Lower lobe of right lung (tissue), 2 donors: Measurements from ENCODE around the gene FSTL3. TPM values are rescaled to one million over a fixed set of nuclear protein-coding genes. Genes with fewer than 3 reads are reported as not detected.

Experiments
- ATAC-seq, 2 donors: fragments of 200-7000 bp; cut with Tn5 transposase; one replicate each; pipeline ENCODE4 v1.9.1; 2020 to 2022; ENCODE audit warnings: mild to moderate bottlenecking in 2 of 2, moderate library complexity in 2 of 2
- DNase-seq: peaks from one replicate; pipeline ENCODE4 v3.0.0-alpha.2; 2020
- H3K27ac ChIP-seq: fragments of 200-600 bp; one replicate; pipeline ENCODE4 v1.8.0; 2022
- H3K27me3 ChIP-seq: fragments of 200-600 bp; one replicate; pipeline ENCODE4 v1.8.0; 2022; ENCODE audit warnings: low read depth
- H3K36me3 ChIP-seq: fragments of 200-600 bp; one replicate; pipeline ENCODE4 v1.8.0; 2022; ENCODE audit warnings: mild to moderate bottlenecking
- H3K4me1 ChIP-seq: fragments of 200-600 bp; one replicate; pipeline ENCODE4 v1.8.0; 2022
- H3K4me3 ChIP-seq: fragments of 200-600 bp; one replicate; pipeline ENCODE4 v1.8.0; 2022; ENCODE audit warnings: mild to moderate bottlenecking
- H3K9me3 ChIP-seq: fragments of 200-600 bp; one replicate; pipeline ENCODE4 v1.8.0; 2022
- intact Hi-C: fragments of 100-400 bp; cut with DNase I; formaldehyde crosslinking; loops from one replicate; pipeline ENCODE4 v1.11.0; 2022
- total RNA-seq: library from RNA; stranded (reverse); fragmentation: NEBNext Ultra II Directional; extraction: Animal tissue kit (Norgen Biotek cat#: 25700); gene quantifications from one replicate; pipeline ENCODE4 v1.2.1, GENCODE V29; 2021
- TF ChIP-seq, protein P1 (sequence below): fragments of 200-600 bp; IDR thresholded peaks from one replicate; pipeline ENCODE4 v1.8.0; 2022; ENCODE audit warnings: antibody characterized with exemption, mild to moderate bottlenecking
- donor health status: DM: no; HTN: yes; CAD: no; lungs with severe emphysema.

Gene FSTL3
- total RNA-seq, 1 donor from 2014 or later: 48.0 TPM

DNA sequence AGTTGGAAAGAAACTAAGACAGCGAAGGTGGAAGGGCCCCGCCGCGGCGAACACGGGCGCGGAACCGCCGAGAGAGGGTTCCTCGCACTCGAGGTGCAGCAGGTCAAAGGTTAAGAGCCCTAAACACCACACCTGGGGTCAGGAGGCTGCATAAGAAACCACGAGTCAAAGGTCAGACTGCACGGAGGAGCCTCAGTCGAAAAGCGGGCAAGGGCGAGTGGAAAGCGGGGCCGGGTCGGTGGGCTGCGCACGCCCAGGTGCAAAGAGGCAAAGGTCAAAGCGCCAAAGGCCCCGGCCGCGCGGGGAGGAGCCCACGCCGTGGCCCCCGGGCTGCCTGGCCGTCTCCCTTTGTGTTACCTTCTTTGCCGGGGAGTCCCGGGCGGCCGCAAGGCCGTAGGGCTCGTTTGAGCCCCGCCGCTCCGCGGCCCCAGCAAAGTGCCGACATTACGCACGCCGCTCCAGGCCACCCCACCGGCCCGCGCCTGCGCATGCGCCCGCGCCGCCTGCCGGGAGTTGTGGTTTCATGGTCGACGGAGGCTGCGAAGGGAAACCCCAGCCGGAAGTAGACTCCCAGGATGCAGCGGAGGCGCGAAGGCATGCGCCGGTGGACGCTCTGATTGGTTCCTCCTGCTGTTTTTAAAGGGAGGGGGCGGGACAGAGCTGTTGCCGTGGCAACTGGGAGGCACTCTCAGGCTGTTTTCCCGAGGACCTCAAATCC, 43.0 kb upstream of the FSTL3 start, which contains the start of gene POLRMT:
Gene POLRMT, minus strand, starts transcription at position 470 of the 718 bp plus-strand sequence. Its CDS starts 25 bp downstream, at position 445.
- peaks cover 20% of the 10 kb centered on the region for H3K4me1 ChIP-seq

DNA sequence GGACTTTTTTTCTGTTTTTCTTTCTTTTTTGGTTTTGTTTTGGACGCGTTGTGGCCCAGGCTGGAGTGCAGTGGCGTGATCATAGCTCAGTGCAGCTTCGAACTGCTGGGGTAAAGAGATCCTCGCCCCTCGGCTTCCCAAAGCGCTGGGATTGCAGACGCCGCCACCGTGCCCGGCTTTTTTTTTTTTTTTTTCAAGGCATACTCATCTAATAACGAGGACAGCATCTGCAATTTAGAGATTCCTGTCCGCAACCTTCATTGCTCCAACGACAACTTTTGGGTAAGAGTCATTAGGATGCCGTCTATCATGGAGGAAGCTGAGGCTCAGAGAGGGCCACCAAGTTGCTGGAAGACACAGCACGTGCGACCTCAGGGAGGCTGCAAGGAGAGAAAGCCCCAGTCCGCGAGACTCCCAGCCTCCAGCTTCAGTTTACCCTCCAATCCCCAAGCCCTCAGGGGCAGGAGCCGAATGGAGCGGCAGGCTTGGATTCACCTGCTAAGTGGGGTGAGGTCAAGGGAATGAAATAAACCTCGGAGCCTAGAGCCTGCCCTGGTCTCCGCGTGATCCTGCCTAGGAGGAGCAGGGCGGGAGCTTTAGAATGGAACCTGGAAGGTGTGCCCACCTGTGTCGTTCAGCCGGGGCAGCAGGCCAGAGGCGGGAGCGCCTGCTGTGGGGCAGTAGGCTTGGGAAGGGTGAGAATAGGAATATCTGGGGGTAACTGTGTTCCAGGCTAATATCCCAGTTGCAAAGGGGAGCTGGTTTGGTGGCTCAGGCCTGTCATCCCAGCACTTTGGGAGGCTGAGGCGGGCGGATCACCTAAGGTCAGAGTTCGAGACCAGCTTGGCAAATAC, 42.2 kb upstream of the FSTL3 start:
- peak overlapping the region; percentile 73 for H3K27ac ChIP-seq
- H3K27me3 ChIP-seq: no peaks in the 10 kb centered on the region
- intact Hi-C loops: no loop called here
- TF ChIP-seq, protein P1, sequence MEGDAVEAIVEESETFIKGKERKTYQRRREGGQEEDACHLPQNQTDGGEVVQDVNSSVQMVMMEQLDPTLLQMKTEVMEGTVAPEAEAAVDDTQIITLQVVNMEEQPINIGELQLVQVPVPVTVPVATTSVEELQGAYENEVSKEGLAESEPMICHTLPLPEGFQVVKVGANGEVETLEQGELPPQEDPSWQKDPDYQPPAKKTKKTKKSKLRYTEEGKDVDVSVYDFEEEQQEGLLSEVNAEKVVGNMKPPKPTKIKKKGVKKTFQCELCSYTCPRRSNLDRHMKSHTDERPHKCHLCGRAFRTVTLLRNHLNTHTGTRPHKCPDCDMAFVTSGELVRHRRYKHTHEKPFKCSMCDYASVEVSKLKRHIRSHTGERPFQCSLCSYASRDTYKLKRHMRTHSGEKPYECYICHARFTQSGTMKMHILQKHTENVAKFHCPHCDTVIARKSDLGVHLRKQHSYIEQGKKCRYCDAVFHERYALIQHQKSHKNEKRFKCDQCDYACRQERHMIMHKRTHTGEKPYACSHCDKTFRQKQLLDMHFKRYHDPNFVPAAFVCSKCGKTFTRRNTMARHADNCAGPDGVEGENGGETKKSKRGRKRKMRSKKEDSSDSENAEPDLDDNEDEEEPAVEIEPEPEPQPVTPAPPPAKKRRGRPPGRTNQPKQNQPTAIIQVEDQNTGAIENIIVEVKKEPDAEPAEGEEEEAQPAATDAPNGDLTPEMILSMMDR: no peak
- H3K36me3 ChIP-seq: peaks cover 20% of the 10 kb centered on the region
- H3K4me3 ChIP-seq: peak overlapping the region; percentile 91
- peaks cover 26% of the 10 kb centered on the region for H3K4me1 ChIP-seq
- DNase-seq (no peak), ATAC-seq (peak in 1 of 2 donors; percentile 2)
- H3K9me3 ChIP-seq: no peaks in the 10 kb centered on the region

More for the DNA sequence above, 43.0 kb upstream of the FSTL3 start, which contains the start of gene POLRMT:
- Histone ChIP-seq H3K27me3 (no peaks in the 10 kb centered on the region), H3K4me3 (peak within 1 kb of the TSS; percentile 91), H3K36me3 (peaks cover 28% of the 10 kb centered on the region), H3K27ac (peak within 1 kb of the TSS; percentile 73), H3K9me3 (no peaks in the 10 kb centered on the region)
- ATAC-seq: peak; percentile 97 to 98
- TF ChIP-seq, protein P1: no peak
- intact Hi-C loops: no loop called here
- DNase-seq: peak; percentile 99

DNA sequence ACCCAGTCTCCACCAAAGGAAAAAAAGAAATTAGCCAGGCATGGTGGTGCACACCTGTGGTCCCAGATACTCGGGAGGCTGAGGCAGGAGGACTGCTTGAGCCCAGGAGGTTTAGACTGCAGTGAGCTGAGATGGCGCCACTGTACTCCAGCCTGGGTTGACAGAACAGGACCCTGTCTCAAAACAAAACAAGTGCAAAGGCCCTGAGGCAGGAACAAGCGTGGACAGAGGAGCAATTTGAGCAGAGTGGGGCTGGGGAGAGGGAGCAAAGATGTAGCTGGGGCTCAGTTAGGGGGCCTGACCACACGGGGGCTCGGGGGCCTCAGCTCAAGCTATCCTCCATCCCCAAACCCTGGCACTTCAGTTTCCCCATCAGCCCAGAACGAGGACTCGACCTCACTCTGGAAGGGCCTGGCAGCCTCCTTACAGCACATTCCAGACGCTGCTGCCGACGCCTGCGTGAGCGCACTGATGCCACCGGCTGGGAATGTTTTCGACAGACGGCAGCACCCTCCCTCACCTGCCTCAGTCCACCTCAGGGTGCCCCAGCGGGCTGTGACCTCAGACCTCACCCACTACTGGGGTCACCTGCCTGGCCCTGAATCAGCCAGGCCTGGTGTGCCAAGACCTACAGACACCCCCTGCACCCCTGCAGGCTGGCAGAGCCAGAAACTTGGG, 41.1 kb upstream of the FSTL3 start:
- Histone ChIP-seq H3K9me3 (no peaks in the 10 kb centered on the region), H3K36me3 (peaks cover 9% of the 10 kb centered on the region), H3K4me3 (peak overlapping the region; percentile 91), H3K27ac (no peak overlapping the region), H3K27me3 (no peaks in the 10 kb centered on the region), H3K4me1 (peaks cover 31% of the 10 kb centered on the region)
- TF ChIP-seq, protein P1: no peak
- DNase-seq: no peak
- peak in 1 of 2 donors; percentile 1 for ATAC-seq
- intact Hi-C loops: no loop called here

DNA sequence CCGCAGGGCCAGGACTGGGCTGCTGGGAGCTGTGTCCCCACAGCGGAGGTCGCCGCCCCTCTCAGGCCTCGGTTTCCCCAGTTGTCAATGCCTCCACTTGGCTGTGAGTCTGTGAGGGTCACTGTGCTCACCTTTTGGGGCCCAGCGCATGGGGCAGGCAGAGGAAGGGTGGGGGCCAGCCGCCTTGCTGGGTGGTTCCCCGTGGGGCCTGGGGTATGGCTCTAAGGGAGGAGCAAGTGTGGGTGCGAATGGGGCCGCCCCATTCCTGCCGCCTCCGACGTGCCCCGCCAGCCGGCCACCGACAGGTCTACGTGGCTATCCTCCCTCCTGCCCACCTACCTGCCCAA, 37.3 kb upstream of the FSTL3 start:
- Histone ChIP-seq H3K36me3 (no peaks in the 10 kb centered on the region), H3K4me1 (peaks cover 24% of the 10 kb centered on the region), H3K4me3 (peak overlapping the region; percentile 50), H3K27me3 (no peaks in the 10 kb centered on the region), H3K9me3 (no peaks in the 10 kb centered on the region), H3K27ac (no peak overlapping the region)
- TF ChIP-seq, protein P1: no peak
- intact Hi-C loops: no loop called here
- DNase-seq (no peak), ATAC-seq (no peak)
